Astrocyte (in vitro differentiated cells and primary cell): ENCODE measurements around the gene PPM1E. TPM values are rescaled to one million over a fixed set of nuclear protein-coding genes. Genes with fewer than 3 reads are reported as not detected.

Experiments
- DNase-seq: peaks from one replicate; pipeline ENCODE4 v3.0.0-alpha.2; 2010; ENCODE audit warnings: low read depth
- FAIRE-seq: peaks from 2 replicates; lab custom pipeline; 2011; peaks lifted over from hg19 to GRCh38; lab: Jason Lieb, UNC
- H2AFZ ChIP-seq: 2 replicates; pipeline ENCODE4 v1.6.0; 2012; ENCODE audit warnings: low read depth, low read length, inconsistent platforms
- H3K27ac ChIP-seq: 2 replicates; pipeline ENCODE4 v1.5.1; 2011; ENCODE audit warnings: low read depth, low read length, inconsistent platforms
- H3K27me3 ChIP-seq: 2 replicates; pipeline ENCODE4 v1.6.0; 2011; ENCODE audit warnings: low read length, inconsistent platforms; ENCODE audit not compliant: insufficient read depth
- H3K36me3 ChIP-seq: 2 replicates; pipeline ENCODE4 v1.5.1; 2011; ENCODE audit warnings: low read length, inconsistent platforms; ENCODE audit not compliant: insufficient read depth
- H3K4me1 ChIP-seq: 2 replicates; pipeline ENCODE4 v1.5.1; 2011; ENCODE audit warnings: low read length, inconsistent platforms; ENCODE audit not compliant: insufficient read depth
- H3K4me2 ChIP-seq: 2 replicates; pipeline ENCODE4 v1.6.0; 2012; ENCODE audit warnings: low read length, inconsistent platforms
- H3K4me3 ChIP-seq: 2 replicates; pipeline ENCODE4 v1.5.1; 2011; ENCODE audit warnings: low read depth, mild to moderate bottlenecking, low read length, inconsistent platforms; ENCODE audit not compliant: insufficient read depth
- H3K79me2 ChIP-seq: 2 replicates; pipeline ENCODE4 v1.6.0; 2012; ENCODE audit warnings: mild to moderate bottlenecking, low read length, inconsistent platforms; ENCODE audit not compliant: insufficient read depth
- H3K9ac ChIP-seq: 2 replicates; pipeline ENCODE4 v1.6.0; 2012; ENCODE audit warnings: mild to moderate bottlenecking, low read length, inconsistent platforms
- H3K9me3 ChIP-seq: 2 replicates; pipeline ENCODE4 v1.5.1; 2012; ENCODE audit warnings: low read depth, mild to moderate bottlenecking, low read length, inconsistent platforms; ENCODE audit not compliant: insufficient read depth
- H4K20me1 ChIP-seq: 2 replicates; pipeline ENCODE4 v1.6.0; 2012; ENCODE audit warnings: low read length, inconsistent platforms; ENCODE audit not compliant: insufficient read depth
- H3K27ac Mint-ChIP-seq: one replicate; pipeline ENCODE4 v1.8.0; 2021; ENCODE audit warnings: mild to moderate bottlenecking, mixed read lengths; ENCODE audit not compliant: unreplicated experiment
- H3K27me3 Mint-ChIP-seq: one replicate; pipeline ENCODE4 v1.8.0; 2021; ENCODE audit warnings: low read depth, mixed read lengths; ENCODE audit not compliant: unreplicated experiment
- H3K36me3 Mint-ChIP-seq: one replicate; pipeline ENCODE4 v1.8.0; 2021; ENCODE audit warnings: low read depth, mixed read lengths; ENCODE audit not compliant: unreplicated experiment
- H3K4me1 Mint-ChIP-seq: one replicate; pipeline ENCODE4 v1.8.0; 2021; ENCODE audit warnings: low read depth, mixed read lengths; ENCODE audit not compliant: unreplicated experiment
- H3K4me3 Mint-ChIP-seq: one replicate; pipeline ENCODE4 v1.8.0; 2021; ENCODE audit warnings: mild to moderate bottlenecking, moderate library complexity, mixed read lengths; ENCODE audit not compliant: unreplicated experiment
- H3K9me3 Mint-ChIP-seq: one replicate; pipeline ENCODE4 v1.8.0; 2021; ENCODE audit warnings: mild to moderate bottlenecking, mixed read lengths; ENCODE audit not compliant: unreplicated experiment
- EZH2 ChIP-seq: IDR thresholded peaks from 2 replicates; pipeline ENCODE4 v1.6.1; 2012; ENCODE audit warnings: mild to moderate bottlenecking, low read length, inconsistent platforms; ENCODE audit not compliant: insufficient read depth
- total RNA-seq: library from RNA; stranded (reverse); gene quantifications from 2 replicates; pipeline ENCODE4 v1.2.1, GENCODE V29; 2021
- TF ChIP-seq, protein P1 (sequence below): IDR thresholded peaks from 2 replicates; pipeline ENCODE4 v1.5.1; 2011; ENCODE audit warnings: low read depth, mild to moderate bottlenecking, inconsistent platforms, low read length, moderate library complexity; ENCODE audit not compliant: insufficient read depth

Gene PPM1E
- total RNA-seq, 1 donor from 2014 or later, result 0.79 TPM

DNA sequence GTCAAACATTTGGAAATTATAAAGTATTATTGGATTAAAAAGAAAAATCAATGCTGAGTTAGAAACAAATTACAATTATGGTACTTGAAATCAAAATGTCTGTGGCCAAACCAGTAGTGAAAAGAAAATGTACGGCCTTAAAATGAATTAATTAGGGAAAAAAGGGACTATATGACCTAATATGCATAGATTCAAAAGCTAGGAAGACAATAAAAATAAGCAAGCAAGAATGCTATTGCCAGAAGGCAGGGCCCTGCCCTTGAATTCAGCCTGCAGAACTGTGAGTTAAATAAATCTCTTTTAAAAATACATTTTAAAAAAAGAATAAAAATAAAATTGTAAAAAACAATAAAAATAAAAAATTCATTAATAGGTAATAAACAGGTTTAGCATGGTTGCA is 262.4 kb downstream of the PPM1E start:
- Mint-ChIP-seq H3K9me3 (no peaks in the 10 kb centered on the region), H3K4me3 (no peak overlapping the region), H3K27ac (no peak overlapping the region), H3K4me1 (no peaks in the 10 kb centered on the region), H3K27me3 (no peaks in the 10 kb centered on the region), H3K36me3 (peaks cover 7% of the 10 kb centered on the region)
- H3K9ac ChIP-seq, result no peak overlapping the region
- H3K36me3 ChIP-seq, result no peaks in the 10 kb centered on the region
- H2AFZ ChIP-seq, result no peak overlapping the region
- H3K4me2 ChIP-seq, result no peak overlapping the region
- H3K9me3 ChIP-seq, result no peaks in the 10 kb centered on the region
- no peaks in the 10 kb centered on the region for H3K4me1 ChIP-seq
- H3K27ac ChIP-seq, result no peak overlapping the region
- no peak for DNase-seq
- no peak overlapping the region for H3K4me3 ChIP-seq
- TF ChIP-seq EZH2, result no peak
- TF ChIP-seq, protein P1, sequence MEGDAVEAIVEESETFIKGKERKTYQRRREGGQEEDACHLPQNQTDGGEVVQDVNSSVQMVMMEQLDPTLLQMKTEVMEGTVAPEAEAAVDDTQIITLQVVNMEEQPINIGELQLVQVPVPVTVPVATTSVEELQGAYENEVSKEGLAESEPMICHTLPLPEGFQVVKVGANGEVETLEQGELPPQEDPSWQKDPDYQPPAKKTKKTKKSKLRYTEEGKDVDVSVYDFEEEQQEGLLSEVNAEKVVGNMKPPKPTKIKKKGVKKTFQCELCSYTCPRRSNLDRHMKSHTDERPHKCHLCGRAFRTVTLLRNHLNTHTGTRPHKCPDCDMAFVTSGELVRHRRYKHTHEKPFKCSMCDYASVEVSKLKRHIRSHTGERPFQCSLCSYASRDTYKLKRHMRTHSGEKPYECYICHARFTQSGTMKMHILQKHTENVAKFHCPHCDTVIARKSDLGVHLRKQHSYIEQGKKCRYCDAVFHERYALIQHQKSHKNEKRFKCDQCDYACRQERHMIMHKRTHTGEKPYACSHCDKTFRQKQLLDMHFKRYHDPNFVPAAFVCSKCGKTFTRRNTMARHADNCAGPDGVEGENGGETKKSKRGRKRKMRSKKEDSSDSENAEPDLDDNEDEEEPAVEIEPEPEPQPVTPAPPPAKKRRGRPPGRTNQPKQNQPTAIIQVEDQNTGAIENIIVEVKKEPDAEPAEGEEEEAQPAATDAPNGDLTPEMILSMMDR, result no peak
- H3K27me3 ChIP-seq, result no peaks in the 10 kb centered on the region
- H4K20me1 ChIP-seq, result no peaks in the 10 kb centered on the region
- FAIRE-seq, result no peak
- H3K79me2 ChIP-seq, result no peaks in the 10 kb centered on the region

DNA sequence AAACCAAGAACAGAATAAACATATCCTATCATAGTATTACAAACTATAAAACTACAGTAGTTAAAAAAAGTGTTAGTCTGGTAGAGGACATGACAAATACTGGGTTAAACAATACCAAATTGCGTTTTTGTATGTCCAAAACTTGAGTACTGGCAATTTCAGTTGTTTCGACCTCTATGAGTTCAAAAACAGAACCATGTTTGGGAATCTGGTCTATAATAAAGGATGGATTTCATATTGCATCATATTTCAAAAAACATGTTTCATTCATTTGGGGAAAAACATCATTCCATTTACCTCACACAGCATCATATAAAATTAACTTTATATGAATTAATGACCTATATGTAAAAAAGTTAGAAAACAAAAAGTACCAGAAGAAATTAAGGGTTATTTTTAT is 269.3 kb downstream of the PPM1E start:
- no peak overlapping the region for H3K4me3 ChIP-seq
- DNase-seq, result no peak
- Mint-ChIP-seq H3K9me3 (no peaks in the 10 kb centered on the region), H3K4me1 (peaks cover 4% of the 10 kb centered on the region), H3K36me3 (peaks cover 5% of the 10 kb centered on the region), H3K27me3 (no peaks in the 10 kb centered on the region), H3K27ac (no peak overlapping the region), H3K4me3 (no peak overlapping the region)
- no peaks in the 10 kb centered on the region for H4K20me1 ChIP-seq
- H3K9ac ChIP-seq, result no peak overlapping the region
- H3K4me1 ChIP-seq, result no peaks in the 10 kb centered on the region
- H3K9me3 ChIP-seq, result no peaks in the 10 kb centered on the region
- H3K36me3 ChIP-seq, result peaks cover 4% of the 10 kb centered on the region
- no peak overlapping the region for H3K4me2 ChIP-seq
- H3K27ac ChIP-seq, result no peak overlapping the region
- no peaks in the 10 kb centered on the region for H3K27me3 ChIP-seq
- FAIRE-seq, result no peak
- H2AFZ ChIP-seq, result no peak overlapping the region
- no peaks in the 10 kb centered on the region for H3K79me2 ChIP-seq
- TF ChIP-seq, protein P1, result no peak
- no peak for TF ChIP-seq EZH2

DNA sequence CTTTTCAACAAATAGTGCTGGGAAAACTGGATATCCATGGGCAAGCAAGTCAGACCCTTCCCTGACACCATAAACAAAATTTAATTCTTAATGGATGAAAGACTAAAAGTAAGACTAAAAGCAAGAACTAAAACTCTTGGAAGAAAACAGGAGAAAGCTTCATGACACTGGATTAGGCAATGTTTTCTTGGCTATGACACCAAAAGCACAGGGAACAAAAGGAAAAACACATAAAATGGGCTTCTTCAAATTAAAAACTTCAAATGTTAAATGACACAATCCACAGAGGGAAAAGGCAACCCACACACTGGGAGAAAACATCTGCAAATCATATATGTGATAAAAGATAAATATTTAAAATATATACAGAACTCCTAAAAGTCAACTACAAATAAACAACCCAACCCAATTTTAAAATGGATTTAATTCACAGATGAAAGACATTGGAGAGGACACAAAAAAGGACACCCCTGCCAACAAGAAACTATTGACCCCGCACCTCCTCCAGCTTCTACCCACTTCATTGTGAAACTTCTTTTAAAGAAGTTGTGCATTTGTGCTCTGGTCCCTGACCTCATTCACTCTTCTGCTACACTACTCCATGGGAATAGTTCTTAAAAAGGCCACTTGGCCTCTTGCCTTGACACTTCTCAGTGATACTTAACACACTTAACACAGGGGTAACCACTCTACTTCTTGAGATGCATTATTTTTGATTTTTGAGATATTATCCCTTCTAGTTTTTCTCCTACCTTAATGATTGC is 270.7 kb downstream of the PPM1E start:
- TF ChIP-seq, protein P1, result no peak
- no peak for TF ChIP-seq EZH2
- H3K27ac Mint-ChIP-seq, result no peak overlapping the region

More for the DNA sequence above, 270.7 kb downstream of the PPM1E start:
- no peaks in the 10 kb centered on the region for H4K20me1 ChIP-seq
- Mint-ChIP-seq H3K4me3 (no peak overlapping the region), H3K36me3 (no peaks in the 10 kb centered on the region), H3K9me3 (no peaks in the 10 kb centered on the region), H3K27me3 (no peaks in the 10 kb centered on the region), H3K4me1 (peaks cover 4% of the 10 kb centered on the region)
- H3K4me3 ChIP-seq, result no peak overlapping the region
- no peak overlapping the region for H3K4me2 ChIP-seq
- DNase-seq (no peak), FAIRE-seq (no peak)
- peaks cover 4% of the 10 kb centered on the region for H3K36me3 ChIP-seq
- no peak overlapping the region for H2AFZ ChIP-seq
- no peaks in the 10 kb centered on the region for H3K79me2 ChIP-seq
- no peaks in the 10 kb centered on the region for H3K9me3 ChIP-seq
- H3K9ac ChIP-seq, result no peak overlapping the region
- no peak overlapping the region for H3K27ac ChIP-seq
- H3K4me1 ChIP-seq, result no peaks in the 10 kb centered on the region
- H3K27me3 ChIP-seq, result no peaks in the 10 kb centered on the region
